ENCODE results near the gene ENPP1. TPM values are rescaled to one million over a fixed set of nuclear protein-coding genes. Genes with fewer than 3 reads are reported as not detected.
"Not testable (repeated sequence)": the region's sequence is repeated elsewhere in the genome, so short reads cannot be mapped to it uniquely, and the experiment has no call there.

Gene ENPP1
- total RNA-seq, 1 experiment from 2014 or later, result 17.8 TPM

DNA sequence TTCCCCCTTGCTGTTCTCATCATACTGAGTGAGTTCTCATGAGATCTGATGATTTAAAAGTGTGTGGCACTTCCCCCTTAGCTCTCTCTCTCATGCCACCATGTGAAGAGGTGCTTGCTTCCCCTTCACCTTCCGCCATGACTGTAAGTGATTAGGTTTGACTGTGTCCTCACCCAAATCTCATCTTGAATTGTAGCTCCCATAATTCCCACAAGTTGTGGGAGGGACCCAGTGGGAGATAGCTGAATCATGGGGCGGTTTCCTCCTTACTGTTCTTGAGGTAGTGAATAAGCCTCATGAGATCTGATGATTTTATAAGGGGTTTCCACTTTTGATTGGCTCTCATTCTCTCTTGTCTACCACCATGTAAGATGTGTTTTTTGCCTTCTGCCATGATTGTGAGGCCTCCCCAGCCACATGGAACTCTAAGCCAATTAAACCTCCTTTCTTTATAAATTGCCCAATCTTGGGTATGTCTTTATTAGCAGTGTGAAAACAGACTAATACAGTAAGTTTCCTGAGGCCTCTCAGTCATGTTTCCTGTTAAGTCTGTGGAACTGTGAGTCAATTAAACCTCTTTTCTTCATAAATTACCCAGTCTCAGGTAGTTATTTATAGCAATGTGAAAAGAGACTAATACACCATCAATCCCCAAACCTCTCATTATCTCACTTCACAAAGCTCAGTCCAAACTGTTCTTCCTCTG, 108.4 kb downstream of the ENPP1 start:
- not testable (repeated sequence) for H3K4me3 ChIP-seq (ENCODE audit: insufficient read depth, low read depth, low read length); DNase-seq; H3K27me3 ChIP-seq (ENCODE audit: control insufficient read depth, insufficient read depth, low read length)
- H3K36me3 ChIP-seq (replicated peaks; ENCODE audit: control insufficient read depth, insufficient read depth, low read length), result peaks cover 20% of the 10 kb centered on the region

DNA sequence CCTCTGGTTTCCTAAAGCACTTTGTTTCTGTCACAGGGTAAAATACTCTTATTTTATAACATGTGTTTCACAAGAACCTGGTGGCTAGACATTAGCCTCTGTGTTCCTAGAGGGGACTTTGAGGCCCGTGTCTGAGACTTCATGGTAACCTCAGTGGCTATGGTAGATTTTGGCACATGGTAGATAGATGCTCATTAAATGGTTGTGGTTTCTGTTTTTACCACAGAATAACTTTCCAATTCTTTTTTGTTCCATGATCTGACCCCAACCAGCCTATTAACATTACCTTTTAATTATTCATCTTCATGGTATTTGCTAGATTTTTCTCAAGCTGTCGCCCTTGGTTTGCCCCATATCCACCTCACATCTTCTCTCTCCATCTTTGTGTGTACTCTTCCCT, 109.0 kb downstream of the ENPP1 start:
- Histone ChIP-seq H3K36me3 (replicated peaks; ENCODE audit: control insufficient read depth, insufficient read depth, low read length) (peaks cover 18% of the 10 kb centered on the region), H3K27me3 (ENCODE audit: control insufficient read depth, insufficient read depth, low read length) (no peaks in the 10 kb centered on the region), H3K4me3 (ENCODE audit: insufficient read depth, low read depth, low read length) (no peak overlapping the region)
- DNase-seq, result no peak

DNA sequence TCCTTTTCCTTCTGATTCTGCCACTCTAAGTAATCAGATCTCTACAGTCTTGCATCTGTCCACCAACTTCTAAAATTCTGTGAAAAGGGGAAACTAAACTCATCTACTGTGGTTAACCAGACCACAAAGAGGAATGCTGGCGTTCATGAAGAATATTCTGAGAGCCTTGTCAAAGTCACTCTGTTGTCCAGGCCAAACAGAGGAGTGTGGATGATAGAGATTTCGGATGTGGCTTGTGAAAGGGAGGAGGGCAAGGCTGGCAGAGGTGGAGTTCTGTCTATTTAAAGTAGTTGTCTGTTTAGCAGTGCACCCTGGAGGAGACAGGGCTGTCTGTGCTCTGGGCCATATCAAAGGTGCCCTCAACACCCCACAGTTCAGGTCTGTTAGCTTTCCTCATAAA, 109.5 kb downstream of the ENPP1 start:
- H3K36me3 ChIP-seq (replicated peaks; ENCODE audit: control insufficient read depth, insufficient read depth, low read length), result peaks cover 18% of the 10 kb centered on the region
- no peak for DNase-seq
- no peaks in the 10 kb centered on the region for H3K27me3 ChIP-seq (ENCODE audit: control insufficient read depth, insufficient read depth, low read length)
- no peak overlapping the region for H3K4me3 ChIP-seq (ENCODE audit: insufficient read depth, low read depth, low read length)

DNA sequence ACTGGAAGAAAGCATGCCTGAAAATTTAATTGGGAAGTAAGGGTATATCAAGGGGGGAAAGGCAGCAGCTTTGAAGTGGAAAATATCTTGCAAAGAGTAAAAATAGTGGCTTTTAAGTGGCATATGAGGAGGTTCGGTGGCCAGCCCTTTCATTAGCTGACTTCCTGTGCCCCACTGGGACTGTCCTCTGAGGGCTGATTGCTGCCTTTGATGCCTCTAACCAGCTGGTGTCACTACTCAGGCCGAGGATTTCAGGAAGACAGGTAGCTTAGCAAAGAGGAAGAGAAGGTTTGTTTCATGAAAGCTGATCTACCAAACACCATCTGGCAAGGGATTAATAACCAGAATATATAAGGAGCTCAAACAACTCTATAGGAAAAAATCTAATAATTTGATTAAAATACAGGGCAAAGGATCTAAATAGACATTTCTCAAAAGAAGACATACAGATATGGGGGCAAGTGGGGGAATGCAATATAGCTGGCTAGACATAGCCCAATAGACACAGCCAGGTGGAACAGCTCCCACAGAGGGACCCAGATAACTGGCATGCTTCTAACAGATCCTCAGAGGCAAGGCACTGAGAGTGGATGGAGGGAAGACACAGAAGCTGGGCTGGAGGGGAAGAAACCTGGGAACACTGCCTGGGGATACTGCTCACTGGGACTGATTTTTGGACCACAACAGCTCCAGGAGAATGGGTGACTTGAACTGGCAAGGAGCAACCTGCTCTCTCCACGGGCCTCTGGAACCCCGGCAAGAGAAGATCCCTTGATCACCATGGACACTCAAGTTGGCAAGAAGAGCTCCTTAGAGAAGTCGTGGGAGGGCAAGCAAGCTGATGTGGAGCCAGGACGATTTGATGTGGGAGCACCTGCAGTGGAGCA, 110.2 kb downstream of the ENPP1 start:
- peaks cover 18% of the 10 kb centered on the region for H3K36me3 ChIP-seq (replicated peaks; ENCODE audit: control insufficient read depth, insufficient read depth, low read length)

GRCh38 chr6:131918650-131919355, 111.0 kb downstream of the ENPP1 start:
- no peak for DNase-seq
- peaks cover 16% of the 10 kb centered on the region for H3K36me3 ChIP-seq (replicated peaks; ENCODE audit: control insufficient read depth, insufficient read depth, low read length)

More for the DNA sequence above, 110.2 kb downstream of the ENPP1 start:
- Histone ChIP-seq H3K4me3 (ENCODE audit: insufficient read depth, low read depth, low read length) (no peak overlapping the region), H3K27me3 (ENCODE audit: control insufficient read depth, insufficient read depth, low read length) (no peaks in the 10 kb centered on the region)
- DNase-seq, result no peak

DNA sequence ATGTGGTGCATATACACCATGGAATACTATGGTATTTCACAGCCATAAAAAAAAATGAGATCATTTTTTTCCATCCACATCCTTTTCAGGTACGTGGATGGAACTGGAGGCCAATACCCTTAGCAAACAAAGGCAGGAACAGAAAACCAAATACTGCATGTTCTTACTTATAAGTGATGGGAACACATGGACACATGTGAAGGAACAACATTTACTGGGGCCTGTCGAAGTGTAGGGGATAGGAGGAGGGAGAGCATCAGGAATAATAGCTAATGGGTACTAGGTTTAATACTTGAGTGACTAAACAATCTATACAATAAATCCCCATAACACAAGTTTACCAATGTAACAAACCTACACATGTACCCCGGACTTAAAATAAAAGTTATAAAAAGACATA, 112.8 kb downstream of the ENPP1 start:
- no peak for DNase-seq
- H3K36me3 ChIP-seq (replicated peaks; ENCODE audit: control insufficient read depth, insufficient read depth, low read length), result peaks cover 8% of the 10 kb centered on the region
- H3K27me3 ChIP-seq (ENCODE audit: control insufficient read depth, insufficient read depth, low read length), result no peaks in the 10 kb centered on the region
- H3K4me3 ChIP-seq (ENCODE audit: insufficient read depth, low read depth, low read length), result no peak overlapping the region

More at GRCh38 chr6:131918650-131919355, 111.0 kb downstream of the ENPP1 start:
- Histone ChIP-seq H3K27me3 (ENCODE audit: control insufficient read depth, insufficient read depth, low read length) (no peaks in the 10 kb centered on the region), H3K4me3 (ENCODE audit: insufficient read depth, low read depth, low read length) (no peak overlapping the region)

DNA sequence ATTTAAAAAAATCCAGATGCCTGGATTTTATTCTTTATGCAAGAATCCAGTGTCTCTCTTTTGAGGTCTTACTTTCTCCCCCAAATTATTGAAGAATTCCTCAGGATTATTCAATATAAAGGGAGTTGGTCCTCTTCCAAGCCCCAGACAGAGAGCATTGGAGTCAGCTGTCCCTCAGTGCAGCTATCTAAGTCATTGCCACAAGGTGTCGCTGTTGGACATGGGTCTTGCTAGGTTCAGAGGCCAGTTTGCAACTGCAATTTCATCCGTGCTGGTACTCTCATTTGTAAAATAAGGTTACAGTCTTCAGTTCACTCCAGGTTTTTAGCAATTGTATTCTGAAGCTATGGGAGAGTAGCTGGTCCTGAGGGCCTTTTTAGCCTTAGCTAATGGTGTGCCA, 115.5 kb downstream of the ENPP1 start:
- H3K27me3 ChIP-seq (ENCODE audit: control insufficient read depth, insufficient read depth, low read length), result no peaks in the 10 kb centered on the region
- DNase-seq, result peak; percentile 64
- H3K36me3 ChIP-seq (replicated peaks; ENCODE audit: control insufficient read depth, insufficient read depth, low read length), result peaks cover 3% of the 10 kb centered on the region
- H3K4me3 ChIP-seq (ENCODE audit: insufficient read depth, low read depth, low read length), result no peak overlapping the region

DNA sequence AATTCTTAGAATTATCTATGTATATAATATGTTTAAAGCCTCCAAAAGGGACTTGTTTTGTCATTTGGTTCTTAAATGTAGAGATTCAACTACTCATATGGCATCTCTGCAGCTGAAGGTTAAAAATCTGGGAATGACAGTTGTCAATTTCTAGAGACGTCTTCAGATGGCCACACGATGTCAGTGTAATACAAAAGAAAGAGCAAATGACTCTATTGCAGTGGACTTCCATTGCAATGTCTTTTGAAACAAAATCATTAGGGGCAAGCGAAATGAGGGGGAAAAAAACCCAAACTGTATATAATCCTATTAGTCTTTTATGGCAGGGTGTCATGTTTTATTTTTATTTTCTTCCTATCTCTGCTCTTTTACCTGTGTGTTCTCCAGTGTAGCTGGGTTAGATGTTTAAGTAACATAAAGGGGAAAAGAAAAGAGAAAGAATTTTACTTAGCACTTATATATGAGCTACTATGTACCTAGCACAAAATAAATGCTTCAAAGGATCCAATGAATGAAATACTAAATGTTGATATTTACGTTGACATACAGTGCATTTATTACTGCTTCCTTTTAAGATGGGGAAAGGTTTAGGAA, 117.2 kb downstream of the ENPP1 start:
- no peaks in the 10 kb centered on the region for H3K27me3 ChIP-seq (ENCODE audit: control insufficient read depth, insufficient read depth, low read length)
- DNase-seq, result peak; percentile 42
- H3K36me3 ChIP-seq (replicated peaks; ENCODE audit: control insufficient read depth, insufficient read depth, low read length), result no peaks in the 10 kb centered on the region
- H3K4me3 ChIP-seq (ENCODE audit: insufficient read depth, low read depth, low read length), result no peak overlapping the region

DNA sequence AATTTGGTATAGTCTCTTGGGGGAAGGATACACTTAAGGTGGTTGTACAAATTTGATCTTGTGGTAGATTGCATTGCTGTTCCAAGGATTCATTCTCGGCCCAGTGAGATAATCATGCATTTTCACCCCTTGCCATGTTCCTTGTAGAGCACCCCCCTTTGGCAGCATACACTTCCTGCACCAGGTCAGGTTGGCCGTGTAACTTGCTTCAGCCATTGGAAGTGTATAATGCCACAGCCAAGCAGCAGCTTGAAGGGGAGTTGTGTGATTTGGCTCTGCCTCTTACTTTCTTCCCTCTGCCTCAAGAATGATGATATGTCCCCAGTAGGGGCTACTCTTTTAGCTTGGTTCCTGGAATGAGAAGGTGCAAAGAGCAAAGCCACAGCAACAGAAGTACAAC, 121.4 kb downstream of the ENPP1 start:
- Histone ChIP-seq H3K27me3 (ENCODE audit: control insufficient read depth, insufficient read depth, low read length) (no peaks in the 10 kb centered on the region), H3K4me3 (ENCODE audit: insufficient read depth, low read depth, low read length) (no peak overlapping the region), H3K36me3 (replicated peaks; ENCODE audit: control insufficient read depth, insufficient read depth, low read length) (no peaks in the 10 kb centered on the region)
- peak; percentile 33 for DNase-seq

DNA sequence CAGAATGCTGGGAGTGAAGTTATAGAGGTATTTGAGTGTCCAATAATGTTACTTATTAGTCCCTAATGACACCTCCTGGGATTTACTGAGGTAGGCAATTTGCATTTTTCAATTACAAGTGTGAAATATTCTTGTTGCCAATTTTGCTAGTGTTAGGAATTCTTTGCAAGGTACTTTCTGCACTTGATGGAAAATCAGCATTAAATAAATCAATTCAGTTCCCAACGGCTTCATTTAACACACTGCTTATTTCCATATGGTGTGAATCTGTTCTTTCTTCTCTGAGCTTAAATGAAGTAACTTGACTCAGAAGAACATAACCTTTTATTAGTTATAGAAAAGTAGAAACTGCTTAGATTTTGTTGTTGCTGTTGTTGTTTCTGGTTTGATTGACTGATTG, 122.2 kb downstream of the ENPP1 start:
- no peak for DNase-seq
- Histone ChIP-seq H3K27me3 (ENCODE audit: control insufficient read depth, insufficient read depth, low read length) (no peaks in the 10 kb centered on the region), H3K4me3 (ENCODE audit: insufficient read depth, low read depth, low read length) (no peak overlapping the region), H3K36me3 (replicated peaks; ENCODE audit: control insufficient read depth, insufficient read depth, low read length) (no peaks in the 10 kb centered on the region)

- H3K4me3 ChIP-seq (ENCODE audit: insufficient read depth, low read depth, low read length), result no peak overlapping the region
- no peaks in the 10 kb centered on the region for H3K27me3 ChIP-seq (ENCODE audit: control insufficient read depth, insufficient read depth, low read length)
- H3K36me3 ChIP-seq (replicated peaks; ENCODE audit: control insufficient read depth, insufficient read depth, low read length), result no peaks in the 10 kb centered on the region
- DNase-seq, result no peak
These were observed 123.4 kb downstream of the ENPP1 start for GRCh38 chr6:131931063-131931750.

DNA sequence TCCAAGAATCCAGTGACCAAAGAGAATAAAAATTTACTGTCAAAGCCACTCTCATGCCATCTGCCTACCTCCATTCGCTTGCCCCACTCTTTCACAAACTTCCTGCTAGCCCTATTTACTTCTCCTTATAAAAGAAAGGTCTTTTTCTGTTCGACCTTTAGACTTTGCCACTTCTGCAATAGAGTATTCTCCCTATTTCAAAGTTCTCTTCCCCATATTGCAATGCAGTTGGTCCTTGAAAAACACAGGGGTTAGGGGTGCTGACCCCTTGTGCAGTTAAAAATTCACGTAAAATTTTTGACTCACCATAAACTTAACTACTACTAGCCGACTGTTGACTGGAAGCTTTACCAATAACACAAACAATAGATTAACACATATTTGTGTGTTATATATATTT, 128.3 kb downstream of the ENPP1 start:
- no peak for DNase-seq
- Histone ChIP-seq H3K27me3 (ENCODE audit: control insufficient read depth, insufficient read depth, low read length) (no peaks in the 10 kb centered on the region), H3K4me3 (ENCODE audit: insufficient read depth, low read depth, low read length) (no peak overlapping the region), H3K36me3 (replicated peaks; ENCODE audit: control insufficient read depth, insufficient read depth, low read length) (no peaks in the 10 kb centered on the region)

GRCh38 chr6:131937226-131937625, 129.4 kb downstream of the ENPP1 start:
- no peaks in the 10 kb centered on the region for H3K27me3 ChIP-seq (ENCODE audit: control insufficient read depth, insufficient read depth, low read length)
- no peaks in the 10 kb centered on the region for H3K36me3 ChIP-seq (replicated peaks; ENCODE audit: control insufficient read depth, insufficient read depth, low read length)
- DNase-seq, result no peak
- H3K4me3 ChIP-seq (ENCODE audit: insufficient read depth, low read depth, low read length), result no peak overlapping the region

Measured in H7 (cell line).